ENCODE data around the gene AVP.

GRCh38 chr20:3045042-3045815 is 39.3 kb downstream of the AVP start:
- no peak for TF ChIP-seq POLR2A (IDR thresholded peaks at IDR 0.05)
- TF ChIP-seq CTCF (IDR thresholded peaks at IDR 0.05), result no peak
